K562 (cell line): ENCODE results near the gene TRIM27. TPM values are rescaled to one million over a fixed set of nuclear protein-coding genes. Genes with fewer than 3 reads are reported as not detected.

Experiments used
- ARID2 ChIP-seq: fragments of 450-650 bp; IDR thresholded peaks from 2 replicates; pipeline ENCODE4 v1.6.1; 2017; ENCODE audit warnings: antibody characterized with exemption, mild to moderate bottlenecking
- CBX2 ChIP-seq: fragments of 200-600 bp; sonication (generic); IDR thresholded peaks from one replicate; pipeline ENCODE4 v1.6.1; 2012; ENCODE audit warnings: mild to moderate bottlenecking, low read length, inconsistent platforms; ENCODE audit not compliant: insufficient read depth, poor library complexity, severe bottlenecking
- CHD7 ChIP-seq: fragments of 200-600 bp; sonication (generic); IDR thresholded peaks from one replicate; pipeline ENCODE4 v1.6.1; 2012; ENCODE audit warnings: mild to moderate bottlenecking, low read depth, low read length, inconsistent platforms
- FOSL1 ChIP-seq: fragments of 200-800 bp; sonication (Bioruptor generic); conservative IDR thresholded peaks from 2 replicates; pipeline ENCODE4 v1.6.1; 2016; ENCODE audit warnings: missing genetic modification characterization, missing compliant biosample characterization
- MXI1 ChIP-seq: IDR thresholded peaks from 2 replicates; pipeline ENCODE4 v1.6.1; 2011; ENCODE audit warnings: low read depth, mild to moderate bottlenecking, improper control_type of control experiment, low read length
- RB1 ChIP-seq: fragments of 450-650 bp; IDR thresholded peaks from 2 replicates; pipeline ENCODE4 v1.6.1; 2017; ENCODE audit warnings: low read depth, mild to moderate bottlenecking
- SMAD4 ChIP-seq: fragments of 250-450 bp; sonication (Bioruptor Pico); conservative IDR thresholded peaks from 2 replicates; pipeline ENCODE4 v1.8.0; 2021; ENCODE audit warnings: inconsistent platforms, mild to moderate bottlenecking, moderate library complexity
- THRAP3 ChIP-seq: fragments of 450-650 bp; IDR thresholded peaks from 2 replicates; pipeline ENCODE4 v1.6.1; 2016; ENCODE audit warnings: mild to moderate bottlenecking, inconsistent platforms, borderline replicate concordance
- VEZF1 ChIP-seq: fragments of 200-800 bp; sonication (Bioruptor generic); IDR thresholded peaks from 2 replicates; pipeline ENCODE4 v1.6.1; 2017; ENCODE audit warnings: missing genetic modification characterization, missing compliant biosample characterization
- ZBTB26 ChIP-seq: fragments of 450-650 bp; formaldehyde crosslinking; IDR thresholded peaks from 2 replicates; pipeline ENCODE4 v1.4.0; 2022; ENCODE audit warnings: missing genetic modification characterization
- ZNF507 ChIP-seq: conservative IDR thresholded peaks from 2 replicates; pipeline ENCODE4 v1.6.1; 2017; ENCODE audit warnings: missing genetic modification characterization, missing compliant biosample characterization
- ZNF778 ChIP-seq: fragments of 450-650 bp; formaldehyde crosslinking; IDR thresholded peaks from 2 replicates; pipeline ENCODE4 v1.4.0; 2020; ENCODE audit warnings: mild to moderate bottlenecking, moderate library complexity
- polyA plus RNA-seq, 8 experiments: library from polyadenylated mRNA; depleted of rRNA in 4 of 8; stranded (reverse) in 5 of 8; unstranded in 3 of 8; fragments of >200 nt; fragmentation: Nextera tagmentation in 2 of 8; fragmentation: Illumina TruSeq in 1 of 8; extraction: Ambion mirVana in 2 of 8; extraction: Trizol in 1 of 8; gene quantifications; 2 replicates each; pipeline versions ENCODE4 v1.2.1 to v1.2.3, GENCODE V29; 2011 to 2014; ENCODE audit warnings: inconsistent platforms in 1 of 8, missing spikeins in 1 of 8
- total RNA-seq, 7 experiments: library from RNA; depleted of rRNA in 6 of 7; stranded (reverse); fragments of >200 nt in 6 of 7; fragmentation: Illumina TruSeq in 2 of 7; extraction: Trizol in 2 of 7; gene quantifications; 2 replicates each; pipeline versions ENCODE4 v1.2.1 to v1.2.3, GENCODE V29; 2011 to 2021; ENCODE audit warnings: low replicate concordance in 1 of 7

The TRIM27 gene
- total and polyA plus RNA-seq, 9 of the 15 experiments (the other 6 are each of a cell fraction or from before 2014, with no cell fraction given) = 37.7 to 235 (median 122) TPM

- TF ChIP-seq ZBTB26 (no peak), MXI1 (no peak), ZNF778 (CRISPR knock-in tag) (no peak), THRAP3 (no peak), FOSL1 (tag) (peak; percentile 45; the same call in 1 of the 2 replicates), CHD7 (no peak), VEZF1 (no peak), ARID2 (no peak), RB1 (peak; percentile 73; the same call in 1 of the 2 replicates), ZNF507 (tag) (no peak), SMAD4 (peak; percentile 76), CBX2 (no peak)
Measured at GRCh38 chr6:28953039-28953584, 29.3 kb upstream of the TRIM27 start (continued).
